ENCODE results near the gene TSHZ2. TPM values are rescaled to one million over a fixed set of nuclear protein-coding genes. Genes with fewer than 3 reads are reported as not detected.

Gene TSHZ2
- polyA plus RNA-seq, 1 donor from 2014 or later, result 4.6 TPM

- TF ChIP-seq REST (IDR thresholded peaks at IDR 0.05; ENCODE audit: borderline replicate concordance), result no peak
- TF ChIP-seq RAD21 (conservative IDR thresholded peaks at IDR 0.05), result no peak
- TF ChIP-seq SMC3 (conservative IDR thresholded peaks at IDR 0.05; ENCODE audit: poor library complexity), result no peak
- no peak for TF ChIP-seq CTCF (IDR thresholded peaks at IDR 0.05; ENCODE audit: poor library complexity, severe bottlenecking)
Measured at GRCh38 chr20:53016071-53016470, 43.9 kb downstream of the TSHZ2 start.

GRCh38 chr20:53016534-53017042, 44.4 kb downstream of the TSHZ2 start:
- H3K9me2 ChIP-seq (ENCODE audit: insufficient read depth, low read length), result no peaks in the 10 kb centered on the region

More at GRCh38 chr20:53016071-53016470, 43.9 kb downstream of the TSHZ2 start:
- H3K4me3 ChIP-seq (ENCODE audit: low read length), result no peak overlapping the region
- H3K27ac ChIP-seq (ENCODE audit: low read length), result no peak overlapping the region
- no peak overlapping the region for H3K9ac ChIP-seq (ENCODE audit: low read length)
- H3K79me2 ChIP-seq (replicated peaks; ENCODE audit: insufficient read depth, low read length), result no peaks in the 10 kb centered on the region
- no peak overlapping the region for H3K4me2 ChIP-seq (ENCODE audit: low read length)
- H3K9me2 ChIP-seq (ENCODE audit: insufficient read depth, low read length), result no peaks in the 10 kb centered on the region
- no peaks in the 10 kb centered on the region for H4K20me1 ChIP-seq (ENCODE audit: insufficient read depth)
- H3K9me3 ChIP-seq (ENCODE audit: low read length), result no peaks in the 10 kb centered on the region
- H2AFZ ChIP-seq (ENCODE audit: low read depth, low read length), result no peak overlapping the region
- H3K36me3 ChIP-seq (ENCODE audit: insufficient read depth, low read length), result no peaks in the 10 kb centered on the region
- H3K27me3 ChIP-seq (ENCODE audit: insufficient read depth, low read depth, low read length), result no peaks in the 10 kb centered on the region
- no peaks in the 10 kb centered on the region for H3F3A ChIP-seq (ENCODE audit: insufficient read depth, low read length, poor library complexity, severe bottlenecking)

More at GRCh38 chr20:53016534-53017042, 44.4 kb downstream of the TSHZ2 start:
- H2AFZ ChIP-seq (ENCODE audit: low read depth, low read length), result no peak overlapping the region
- no peaks in the 10 kb centered on the region for H3K9me3 ChIP-seq (ENCODE audit: low read length)
- no peaks in the 10 kb centered on the region for H3K36me3 ChIP-seq (ENCODE audit: insufficient read depth, low read length)
- H3K9ac ChIP-seq (ENCODE audit: low read length), result no peak overlapping the region
- no peaks in the 10 kb centered on the region for H4K20me1 ChIP-seq (ENCODE audit: insufficient read depth)
- no peak for TF ChIP-seq MXI1 (conservative IDR thresholded peaks at IDR 0.05; ENCODE audit: poor library complexity, severe bottlenecking)
- TF ChIP-seq SMC3 (conservative IDR thresholded peaks at IDR 0.05; ENCODE audit: poor library complexity), result no peak
- no peak for TF ChIP-seq CTCF (IDR thresholded peaks at IDR 0.05; ENCODE audit: poor library complexity, severe bottlenecking)
- no peak for TF ChIP-seq REST (IDR thresholded peaks at IDR 0.05; ENCODE audit: borderline replicate concordance)
- no peak for TF ChIP-seq RAD21 (conservative IDR thresholded peaks at IDR 0.05)
- TF ChIP-seq POLR2AphosphoS5 (IDR thresholded peaks at IDR 0.05), result no peak
- no peak for TF ChIP-seq EZH2 (IDR thresholded peaks at IDR 0.05; ENCODE audit: borderline replicate concordance, insufficient read depth, low read length, poor library complexity, severe bottlenecking)
- no peak for TF ChIP-seq EP300 (conservative IDR thresholded peaks at IDR 0.05; ENCODE audit: poor library complexity, severe bottlenecking)
- TF ChIP-seq TAF1 (IDR thresholded peaks at IDR 0.05; ENCODE audit: low read depth), result no peak
- H3K4me2 ChIP-seq (ENCODE audit: low read length), result no peak overlapping the region
- H3K27ac ChIP-seq (ENCODE audit: low read length), result no peak overlapping the region
- no peaks in the 10 kb centered on the region for H3F3A ChIP-seq (ENCODE audit: insufficient read depth, low read length, poor library complexity, severe bottlenecking)
- H3K4me3 ChIP-seq (ENCODE audit: low read length), result no peak overlapping the region
- no peaks in the 10 kb centered on the region for H3K79me2 ChIP-seq (replicated peaks; ENCODE audit: insufficient read depth, low read length)
- H3K27me3 ChIP-seq (ENCODE audit: insufficient read depth, low read depth, low read length), result no peaks in the 10 kb centered on the region
